NOMO-1 treated with DMSO at 0.1 percent for 48 hours (cell line): ENCODE data around the gene SP7.

Source experiments
- DNase-seq: peaks from one replicate; lab custom pipeline; 2025; ENCODE audit not compliant: unreplicated experiment; lab: John Stamatoyannopoulos, UW

Gene SP7

DNA sequence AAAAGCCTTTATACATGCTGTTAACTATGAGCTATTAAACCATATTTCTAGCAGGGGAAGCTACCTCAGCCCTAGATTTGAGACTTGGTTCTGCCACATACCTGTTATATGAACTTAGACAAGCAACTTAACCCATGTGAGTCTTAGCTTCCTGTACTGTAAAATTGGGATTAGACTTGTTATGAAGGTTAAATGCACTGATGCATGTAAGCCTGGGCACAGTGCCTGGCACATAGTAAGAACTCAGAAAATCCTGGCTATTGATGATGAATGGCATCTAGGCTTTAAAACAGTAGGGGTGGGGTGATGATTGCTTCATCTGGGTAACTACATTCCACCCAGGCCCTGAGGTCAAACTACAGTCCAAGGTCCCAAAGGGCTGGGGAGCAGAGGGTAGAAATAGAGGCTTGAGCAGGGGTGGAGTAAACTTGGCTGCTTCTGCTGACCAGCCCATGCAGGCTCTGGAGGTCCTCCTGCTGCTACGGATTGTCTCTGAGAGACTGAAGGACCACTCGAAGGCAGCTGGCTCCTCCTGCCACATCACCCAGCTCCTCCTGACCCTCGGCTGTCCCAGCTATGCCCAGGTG, 56.8 kb downstream of the SP7 start:
- DNase-seq = no peak

DNA sequence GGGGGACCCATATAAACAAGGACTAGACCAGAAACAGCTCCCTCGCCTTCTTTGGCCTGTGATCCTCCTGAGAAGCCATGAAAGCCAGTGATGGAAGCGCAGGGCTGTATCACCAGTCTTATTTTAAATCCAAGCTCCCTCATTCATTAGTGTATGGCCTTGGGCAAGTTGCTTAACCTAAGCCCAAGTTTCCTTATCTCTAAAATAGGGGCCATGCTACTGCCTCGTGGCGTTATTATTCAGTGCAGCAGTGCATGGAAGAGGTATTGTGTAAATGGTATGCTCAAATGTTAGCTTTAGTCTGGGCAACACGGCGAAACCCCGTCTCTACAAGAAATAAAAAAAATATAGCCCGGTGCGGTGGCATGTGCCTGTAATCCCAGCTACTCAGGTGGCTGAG, 58.2 kb downstream of the SP7 start:
- DNase-seq = no peak
